H9 (cell line): Measurements from ENCODE around the gene SGTA. TPM values are rescaled to one million over a fixed set of nuclear protein-coding genes. Genes with fewer than 3 reads are reported as not detected.

Source experiments
- DNase-seq: peaks from one replicate; pipeline ENCODE4 v3.0.0-alpha.2; 2017
- H2AFZ ChIP-seq: one replicate; pipeline ENCODE4 v1.6.1; 2013; ENCODE audit warnings: mild to moderate bottlenecking, low read length, control low read depth, moderate library complexity
- H2AK5ac ChIP-seq: 2 replicates; pipeline ENCODE4 v1.6.1; 2013; ENCODE audit warnings: low read length, control low read depth, mixed read lengths; ENCODE audit not compliant: insufficient read length
- H2BK120ac ChIP-seq: one replicate; pipeline ENCODE4 v1.6.1; 2013; ENCODE audit warnings: low read depth, mild to moderate bottlenecking, low read length, control low read depth, inconsistent platforms; ENCODE audit not compliant: poor library complexity, severe bottlenecking
- H2BK12ac ChIP-seq: 2 replicates; pipeline ENCODE4 v1.6.1; 2013; ENCODE audit warnings: low read length, control low read depth, mixed read lengths, low read depth; ENCODE audit not compliant: insufficient read length
- H2BK15ac ChIP-seq: 2 replicates; pipeline ENCODE4 v1.6.1; 2013; ENCODE audit warnings: low read depth, low read length, control low read depth
- H2BK20ac ChIP-seq: one replicate; pipeline ENCODE4 v1.6.1; 2013; ENCODE audit warnings: low read depth, mild to moderate bottlenecking, low read length, control low read depth, inconsistent platforms; ENCODE audit not compliant: poor library complexity, severe bottlenecking
- H2BK5ac ChIP-seq: 2 replicates; pipeline ENCODE4 v1.6.1; 2013; ENCODE audit warnings: low read length, control low read depth, mixed read lengths; ENCODE audit not compliant: insufficient read length
- H3K14ac ChIP-seq: 2 replicates; pipeline ENCODE4 v1.6.1; 2013; ENCODE audit warnings: low read length, control low read depth; ENCODE audit not compliant: insufficient read depth
- H3K18ac ChIP-seq: 2 replicates; pipeline ENCODE4 v1.6.1; 2013; ENCODE audit warnings: low read depth, mild to moderate bottlenecking, mixed read lengths, low read length, control low read depth; ENCODE audit not compliant: insufficient read length
- H3K23ac ChIP-seq: 2 replicates; pipeline ENCODE4 v1.6.1; 2013; ENCODE audit warnings: low read length, control low read depth, mixed read lengths, low read depth; ENCODE audit not compliant: insufficient read length
- H3K23me2 ChIP-seq: 2 replicates; pipeline ENCODE4 v1.6.1; 2013; ENCODE audit warnings: low read depth, mild to moderate bottlenecking, mixed read lengths, low read length, control low read depth; ENCODE audit not compliant: insufficient read length, poor library complexity, severe bottlenecking
- H3K27ac ChIP-seq: 2 replicates; pipeline ENCODE4 v1.5.1; 2013; ENCODE audit warnings: low read length, control low read depth, mixed read lengths, low read depth; ENCODE audit not compliant: insufficient read length
- H3K27me3 ChIP-seq: 2 replicates; pipeline ENCODE4 v1.6.1; 2013; ENCODE audit warnings: low read length, control low read depth, inconsistent platforms; ENCODE audit not compliant: insufficient read depth
- H3K4ac ChIP-seq: 2 replicates; pipeline ENCODE4 v1.6.1; 2013; ENCODE audit warnings: low read depth, mild to moderate bottlenecking, control low read depth, inconsistent platforms, low read length, moderate library complexity
- H3K4me1 ChIP-seq: 2 replicates; pipeline ENCODE4 v1.6.1; 2013; ENCODE audit warnings: low read length, control low read depth, inconsistent platforms; ENCODE audit not compliant: insufficient read depth
- H3K4me2 ChIP-seq: 2 replicates; pipeline ENCODE4 v1.6.1; 2013; ENCODE audit warnings: low read length, control low read depth, mixed read lengths; ENCODE audit not compliant: insufficient read length, insufficient read depth
- H3K56ac ChIP-seq: 2 replicates; pipeline ENCODE4 v1.6.1; 2013; ENCODE audit warnings: low read depth, mild to moderate bottlenecking, mixed read lengths, low read length, control low read depth; ENCODE audit not compliant: insufficient read length
- H3K79me1 ChIP-seq: 2 replicates; pipeline ENCODE4 v1.6.1; 2013; ENCODE audit warnings: low read depth, mild to moderate bottlenecking, moderate library complexity, low read length, control low read depth, inconsistent platforms; ENCODE audit not compliant: insufficient read depth, poor library complexity, severe bottlenecking
- H3K79me2 ChIP-seq: 2 replicates; pipeline ENCODE4 v1.6.1; 2013; ENCODE audit warnings: low read length, control low read depth, inconsistent platforms; ENCODE audit not compliant: insufficient read depth
- H3K9ac ChIP-seq: 2 replicates; pipeline ENCODE4 v1.6.1; 2013; ENCODE audit warnings: low read length, control low read depth, mixed read lengths; ENCODE audit not compliant: insufficient read length; ENCODE audit errors: extremely low read depth
- H3K9me3 ChIP-seq: one replicate; pipeline ENCODE4 v1.6.1; 2013; ENCODE audit warnings: low read depth, low read length, inconsistent platforms; ENCODE audit not compliant: control insufficient read depth
- H3T11ph ChIP-seq: one replicate; pipeline ENCODE4 v1.6.1; 2013; ENCODE audit warnings: mild to moderate bottlenecking, low read length, control low read depth, inconsistent platforms
- H4K20me1 ChIP-seq: one replicate; pipeline ENCODE4 v1.6.1; 2013; ENCODE audit not compliant: control insufficient read depth, insufficient read length, insufficient read depth
- H4K5ac ChIP-seq: 2 replicates; pipeline ENCODE4 v1.6.1; 2013; ENCODE audit warnings: low read depth, mild to moderate bottlenecking, mixed read lengths, low read length, control low read depth; ENCODE audit not compliant: insufficient read length
- H4K8ac ChIP-seq: replicated peaks from 2 replicates; pipeline ENCODE4 v1.6.1; 2013; ENCODE audit warnings: low read length, control low read depth, mixed read lengths, low read depth; ENCODE audit not compliant: insufficient read length
- H4K91ac ChIP-seq: 2 replicates; pipeline ENCODE4 v1.6.1; 2013; ENCODE audit warnings: low read depth, mild to moderate bottlenecking, moderate library complexity, mixed read lengths, low read length, control low read depth; ENCODE audit not compliant: insufficient read length
- H3K27ac Mint-ChIP-seq, 3 experiments: 2 replicates in 2 of 3; 3 replicates in 1 of 3; pipeline ENCODE4 v1.8.0; 2020 to 2021; ENCODE audit warnings: mixed read lengths in 3 of 3, mild to moderate bottlenecking in 1 of 3, moderate library complexity in 1 of 3
- H3K27me3 Mint-ChIP-seq: 2 replicates; pipeline ENCODE4 v1.8.0; 2021; ENCODE audit warnings: low read depth, mild to moderate bottlenecking, moderate library complexity, mixed read lengths
- H3K36me3 Mint-ChIP-seq, 3 experiments: 2 replicates in 2 of 3; 3 replicates in 1 of 3; pipeline ENCODE4 v1.8.0; 2020 to 2021; ENCODE audit warnings: low read depth in 3 of 3, mixed read lengths in 3 of 3; ENCODE audit not compliant: insufficient read depth in 1 of 3
- H3K4me1 Mint-ChIP-seq, 2 experiments: 2 replicates each; pipeline ENCODE4 v1.8.0; 2020; ENCODE audit warnings: mixed read lengths in 2 of 2
- H3K4me3 Mint-ChIP-seq, 2 experiments: 2 replicates in 1 of 2; 3 replicates in 1 of 2; pipeline ENCODE4 v1.8.0; 2020 to 2021; ENCODE audit warnings: mild to moderate bottlenecking in 2 of 2, mixed read lengths in 2 of 2, moderate library complexity in 1 of 2
- H3K9me3 Mint-ChIP-seq, 2 experiments: 2 replicates in 1 of 2; 3 replicates in 1 of 2; pipeline ENCODE4 v1.8.0; 2020; ENCODE audit warnings: mild to moderate bottlenecking in 2 of 2, mixed read lengths in 2 of 2, moderate library complexity in 1 of 2
- CTCF ChIP-seq: fragments of 200-600 bp; sonication (generic); conservative IDR thresholded peaks from 3 replicates; pipeline ENCODE4 v1.8.0; 2021; ENCODE audit warnings: antibody characterized with exemption, mild to moderate bottlenecking
- WGBS: extraction: QIAGEN DNeasy Blood & Tissue Kit; methylation state at CpG from one replicate; pipeline ENCODE4 v1.1.7; 2013; ENCODE audit warnings: missing lambda C conversion rate, low lambda C conversion rate, mixed read lengths; ENCODE audit not compliant: insufficient read length; ENCODE audit errors: extremely low coverage; 5-methylcytosine and 5-hydroxymethylcytosine counted together
- total RNA-seq: library from RNA; stranded (reverse); gene quantifications from 2 replicates; pipeline ENCODE4 v1.2.1, GENCODE V29; 2021

SGTA gene
- total RNA-seq, 1 experiment from 2014 or later = 102 TPM

- Histone ChIP-seq H3K9me3 (no peaks in the 10 kb centered on the region), H3K23me2 (no peaks in the 10 kb centered on the region), H2BK120ac (no peak overlapping the region), H3K56ac (no peak overlapping the region), H2BK20ac (no peak overlapping the region), H2AK5ac (no peak overlapping the region), H3K14ac (no peak overlapping the region), H2BK12ac (no peak overlapping the region), H3K27ac (no peak overlapping the region), H3K79me1 (peaks cover 1% of the 10 kb centered on the region), H2BK5ac (no peak overlapping the region), H3K27me3 (no peaks in the 10 kb centered on the region), H3K4me2 (no peak overlapping the region), H3K79me2 (no peaks in the 10 kb centered on the region), H4K91ac (no peak overlapping the region), H2BK15ac (no peak overlapping the region), H3K23ac (no peak overlapping the region), H3T11ph (no peak overlapping the region), H4K8ac (no peak overlapping the region), H3K18ac (no peak overlapping the region), H3K4ac (no peak overlapping the region), H3K9ac (no peak overlapping the region), H4K20me1 (no peaks in the 10 kb centered on the region), H3K4me1 (no peaks in the 10 kb centered on the region), H4K5ac (no peak overlapping the region), H2AFZ (no peak overlapping the region)
- Mint-ChIP-seq H3K27ac (no peak overlapping the region), H3K4me3 (no peak overlapping the region), H3K27me3 (no peaks in the 10 kb centered on the region; the same call in 1 of the 2 replicates), H3K9me3 (no peaks in the 10 kb centered on the region), H3K36me3 (peaks cover 24 to 67% (median 66%) of the 10 kb centered on the region in 3 experiments), H3K4me1 (no peaks in the 10 kb centered on the region)
- DNase-seq = no peak
- WGBS = no CpG with 5 or more reads among the region's 34 CpGs
- no peak for TF ChIP-seq CTCF
Measured at GRCh38 chr19:2806736-2807378, 23.8 kb upstream of the SGTA start.
